ENCODE data around the gene ARHGAP21.
"Not testable (repeated sequence)": the region's sequence is repeated elsewhere in the genome, so short reads cannot be mapped to it uniquely, and the experiment has no call there.

GRCh38 chr10:24658319-24658718 is 65.4 kb downstream of the ARHGAP21 start:
- not testable (repeated sequence) for TF ChIP-seq CTCF (conservative IDR thresholded peaks at IDR 0.05; ENCODE audit: low read length); EZH2phosphoT487 (IDR thresholded peaks at IDR 0.05; ENCODE audit: borderline replicate concordance)

Data from Loucy (cell line).